ENCODE measurements around the gene PERCC1. TPM values are rescaled to one million over a fixed set of nuclear protein-coding genes. Genes with fewer than 3 reads are reported as not detected.

The PERCC1 gene
- total and polyA plus RNA-seq, 2 of the 4 experiments (the other 2 are of a cell fraction): not detected

- no peak overlapping the region for H3K18ac ChIP-seq (ENCODE audit: low read depth, low read length)
- H2BK5ac ChIP-seq (ENCODE audit: low read depth, low read length, poor library complexity, severe bottlenecking): no peak overlapping the region
- no peak overlapping the region for H2BK120ac ChIP-seq (ENCODE audit: low read depth, low read length)
- H3K4me1 ChIP-seq (ENCODE audit: control insufficient read depth, insufficient read depth, low read length): no peaks in the 10 kb centered on the region
- H3K4me2 ChIP-seq (ENCODE audit: low read depth, low read length): no peak overlapping the region
- H3K4ac ChIP-seq (ENCODE audit: low read depth, low read length): no peak overlapping the region
- H3K36me3 ChIP-seq (ENCODE audit: control insufficient read depth, insufficient read depth, low read length): peaks cover 37% of the 10 kb centered on the region
- no TSS peak for BruUV-seq (replicated peaks)
- in situ Hi-C loops (cut with MboI; ENCODE audit: low sequenced_read_pairs): no loop called here
- dilution Hi-C loops (cut with HindIII; ENCODE audit: low sequenced_read_pairs, unreplicated experiment): no loop called here
- DNase-seq (no peak), ATAC-seq (ENCODE audit: low read depth) (no peak)
- WGBS, 2 experiments (ENCODE audit: extremely low coverage in 2 of 2, insufficient read length in 1 of 2): no CpG with 5 or more reads among the region's 17 CpGs
- H3K4me3 ChIP-seq (ENCODE audit: insufficient read depth, low read depth, low read length): no peak overlapping the region
- no peak overlapping the region for H4K8ac ChIP-seq (ENCODE audit: low read depth in 2 of 2, low read length in 2 of 2)
- no peak overlapping the region for H2AK9ac ChIP-seq (replicated peaks; ENCODE audit: low read depth, low read length, poor library complexity)
- H2AK5ac ChIP-seq (ENCODE audit: low read depth, low read length): no peak overlapping the region
- intact Hi-C loops (cut with micrococcal nuclease): no loop called here
- H2BK20ac ChIP-seq (ENCODE audit: low read depth, low read length): no peak overlapping the region
- no peak overlapping the region for H2BK15ac ChIP-seq (ENCODE audit: low read depth, low read length)
- no peaks in the 10 kb centered on the region for H3K9me3 ChIP-seq (ENCODE audit: control insufficient read depth, insufficient read depth, low read length)
- H3K56ac ChIP-seq (ENCODE audit: extremely low read depth, insufficient read depth, low read length): no peak overlapping the region
- H2AFZ ChIP-seq (replicated peaks; ENCODE audit: low read length, poor library complexity): no peak overlapping the region
- no peak overlapping the region for H4K5ac ChIP-seq (ENCODE audit: low read depth, low read length)
- no peak overlapping the region for H3K23ac ChIP-seq (ENCODE audit: low read depth, low read length)
- ChIA-PET CTCF (no interaction called here), POLR2A (ENCODE audit: unreplicated experiment) (no interaction called here)
- TF ChIP-seq RAD21 (IDR thresholded peaks at IDR 0.05; ENCODE audit: low read length): no peak
- TF ChIP-seq BHLHE40 (IDR thresholded peaks at IDR 0.05; ENCODE audit: low read depth, low read length): no peak
- no peak for TF ChIP-seq POLR2A (IDR thresholded peaks at IDR 0.05; ENCODE audit: low read depth, low read length)
- no peak for TF ChIP-seq CTCF (conservative IDR thresholded peaks at IDR 0.05; ENCODE audit: low read depth, low read length)
- TF ChIP-seq USF2 (IDR thresholded peaks at IDR 0.05; ENCODE audit: low read depth, low read length): no peak
- no peak for TF ChIP-seq FOS (IDR thresholded peaks at IDR 0.05; ENCODE audit: low read depth, low read length)
- TF ChIP-seq RFX5 (IDR thresholded peaks at IDR 0.05; ENCODE audit: low read depth, low read length): no peak
- no peak for TF ChIP-seq MAZ (IDR thresholded peaks at IDR 0.05; ENCODE audit: borderline replicate concordance, low read depth, low read length)
- no peak for TF ChIP-seq RCOR1 (IDR thresholded peaks at IDR 0.05; ENCODE audit: insufficient replicate concordance, low read length)
- no peak for TF ChIP-seq ELK1 (IDR thresholded peaks at IDR 0.05; ENCODE audit: borderline replicate concordance, low read depth, low read length)
- TF ChIP-seq CHD1 (IDR thresholded peaks at IDR 0.05; ENCODE audit: low read depth, low read length): no peak
- no peak for TF ChIP-seq NFE2L2 (IDR thresholded peaks at IDR 0.05; ENCODE audit: low read depth, low read length)
- no peak for TF ChIP-seq SMC3 (IDR thresholded peaks at IDR 0.05; ENCODE audit: low read depth, low read length)
- no peak for TF ChIP-seq MXI1 (IDR thresholded peaks at IDR 0.05; ENCODE audit: borderline replicate concordance, low read depth, low read length)
- H3K27me3 ChIP-seq (ENCODE audit: control insufficient read depth, insufficient read depth, low read length): no peaks in the 10 kb centered on the region
- 0 out of 2 replicates have a peak, but pooled peaks cover 2% of the 10 kb centered on the region for H3K9me1 ChIP-seq (ENCODE audit: insufficient read depth, low read length)
- H4K91ac ChIP-seq (ENCODE audit: insufficient read depth, low read depth, low read length): no peak overlapping the region
- no peak overlapping the region for H3K9ac ChIP-seq (ENCODE audit: low read depth, low read length)
- no peaks in the 10 kb centered on the region for H4K20me1 ChIP-seq (ENCODE audit: insufficient read depth, low read length)
- H3K27ac ChIP-seq (ENCODE audit: insufficient read depth, low read length): no peak overlapping the region
- H3K14ac ChIP-seq (replicated peaks; ENCODE audit: low read depth, low read length): no peak overlapping the region
- no peaks in the 10 kb centered on the region; a peak in 1 of 4 replicates for H3K79me1 ChIP-seq (ENCODE audit: low read depth in 1 of 2, low read length in 2 of 2)
Measured at GRCh38 chr16:1392826-1393225, 38.1 kb upstream of the PERCC1 start.

Measured in IMR-90 (cell line).